Lung (tissue), 12 donors: ENCODE data around the gene CCHCR1. TPM values are rescaled to one million over a fixed set of nuclear protein-coding genes. Genes with fewer than 3 reads are reported as not detected.
A peak's percentile ranks its signal among the peaks of the same experiment; 100 is the strongest.
"Not testable (repeated sequence)": the region's sequence is repeated elsewhere in the genome, so short reads cannot be mapped to it uniquely, and the experiment has no call there.

Experiments used
- ATAC-seq: fragments of 200-7000 bp; cut with Tn5 transposase; one replicate; pipeline ENCODE4 v1.9.1; 2020; ENCODE audit warnings: moderate number of reproducible peaks; ENCODE audit not compliant: insufficient read depth, low FRiP score
- DNase-seq, 3 donors: peaks; one replicate each; pipeline ENCODE4 v3.0.0-alpha.2; 2013 to 2017
- H3K27ac ChIP-seq, 2 donors: one replicate each; pipeline ENCODE4 v1.5.1; 2013; ENCODE audit warnings: mild to moderate bottlenecking in 2 of 2, moderate library complexity in 2 of 2, control low read depth in 1 of 2, inconsistent platforms in 1 of 2, low read depth in 1 of 2, low read length in 1 of 2
- H3K27me3 ChIP-seq, 3 donors: one replicate each; pipeline ENCODE4 v1.5.1; 2013; ENCODE audit warnings: low read length in 2 of 3; ENCODE audit not compliant: control insufficient read depth in 3 of 3, insufficient read depth in 3 of 3
- H3K36me3 ChIP-seq, 4 donors: one replicate each; pipeline ENCODE4 v1.5.1; 2013; ENCODE audit warnings: low read length in 4 of 4, mild to moderate bottlenecking in 1 of 4, moderate library complexity in 1 of 4; ENCODE audit not compliant: control insufficient read depth in 4 of 4, insufficient read depth in 4 of 4
- H3K4me1 ChIP-seq, 5 donors: one replicate each; pipeline ENCODE4 v1.5.1; 2013; ENCODE audit warnings: low read length in 5 of 5, mild to moderate bottlenecking in 2 of 5, moderate library complexity in 1 of 5; ENCODE audit not compliant: control insufficient read depth in 5 of 5, insufficient read depth in 5 of 5
- H3K4me3 ChIP-seq: one replicate; pipeline ENCODE4 v1.5.1; 2013; ENCODE audit warnings: mild to moderate bottlenecking, control low read depth, moderate library complexity
- H3K9ac ChIP-seq, 2 donors: one replicate each; pipeline ENCODE4 v1.5.1; 2013; ENCODE audit warnings: low read length in 2 of 2, control low read depth in 1 of 2; ENCODE audit not compliant: insufficient read depth in 1 of 2
- H3K9me3 ChIP-seq, 4 donors: one replicate each; pipeline ENCODE4 v1.5.1; 2013; ENCODE audit warnings: low read length in 3 of 4, mild to moderate bottlenecking in 1 of 4, moderate library complexity in 1 of 4; ENCODE audit not compliant: control insufficient read depth in 4 of 4, insufficient read depth in 3 of 4
- WGBS, 2 donors: extraction: QIAGEN DNeasy Blood & Tissue Kit; methylation state at CpG; one replicate each; pipeline ENCODE4 v1.1.7; 2013; 5-methylcytosine and 5-hydroxymethylcytosine counted together
- polyA plus RNA-seq, 2 donors: library from polyadenylated mRNA; stranded (reverse); fragments of 200-250 nt; gene quantifications; one replicate each; pipeline ENCODE4 v1.2.1, GENCODE V29; 2013
- total RNA-seq, 2 donors: library from RNA; depleted of rRNA in 1 of 2; stranded (reverse); fragments of >200 nt in 1 of 2; gene quantifications; one replicate each; pipeline ENCODE4 v1.2.1, GENCODE V29; 2014 to 2021
- TF ChIP-seq, protein P1 (sequence below): IDR thresholded peaks from 2 replicates; pipeline ENCODE4 v1.5.1; 2012; ENCODE audit warnings: mild to moderate bottlenecking; ENCODE audit errors: control extremely low read depth, extremely low read depth
- donor health status: control.
- donor health status: control.
- donor health status: Bipolar disorder and iron deficiency.
- donor health status: healthy.
- donor health status: DM: yes; HTN: yes; CAD: no.

Gene CCHCR1
- total and polyA plus RNA-seq, 4 donors: 11.0 to 32.8 (median 17.2) TPM

DNA sequence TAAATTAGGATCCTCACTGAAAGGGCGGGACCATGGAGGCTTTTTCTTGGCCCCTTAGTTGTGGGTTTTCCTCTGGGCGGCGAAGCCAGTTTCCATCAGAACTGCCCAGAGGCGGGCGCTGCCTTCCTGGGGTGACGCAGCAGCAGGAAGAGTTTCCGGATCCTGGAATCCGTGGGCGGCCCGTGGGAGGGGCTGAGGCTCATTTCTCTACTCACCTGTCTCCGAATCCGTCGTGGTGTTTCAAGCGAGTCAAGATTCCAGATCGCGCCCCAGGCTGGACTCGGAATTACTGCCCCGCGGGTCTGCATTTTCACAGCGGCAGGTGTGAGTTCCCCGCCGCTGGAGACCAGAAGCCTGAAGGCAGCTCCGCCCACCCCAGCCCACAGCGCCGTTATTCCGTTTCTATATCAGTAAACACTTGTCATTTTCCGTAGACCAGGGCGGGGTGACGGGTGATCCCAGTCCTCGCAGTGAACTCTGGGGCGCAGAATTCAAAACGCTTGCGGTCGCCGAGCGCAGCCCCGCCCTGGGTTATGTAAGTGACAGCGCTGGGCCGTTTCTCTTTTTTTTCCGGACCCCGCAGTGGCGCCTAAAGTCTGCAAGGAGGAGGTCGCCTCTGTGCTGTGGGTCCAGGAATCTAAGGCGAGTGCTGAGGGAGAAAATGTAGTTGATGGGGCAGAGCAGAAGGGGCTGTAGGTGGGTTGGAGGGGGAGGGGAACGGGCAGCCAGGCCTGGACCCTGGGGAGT is 40.1 kb upstream of the CCHCR1 start:
- 0 to 1% methylated on average over 45 of the region's 45 CpGs for WGBS, 2 donors
- peak; percentile 83 for ATAC-seq

DNA sequence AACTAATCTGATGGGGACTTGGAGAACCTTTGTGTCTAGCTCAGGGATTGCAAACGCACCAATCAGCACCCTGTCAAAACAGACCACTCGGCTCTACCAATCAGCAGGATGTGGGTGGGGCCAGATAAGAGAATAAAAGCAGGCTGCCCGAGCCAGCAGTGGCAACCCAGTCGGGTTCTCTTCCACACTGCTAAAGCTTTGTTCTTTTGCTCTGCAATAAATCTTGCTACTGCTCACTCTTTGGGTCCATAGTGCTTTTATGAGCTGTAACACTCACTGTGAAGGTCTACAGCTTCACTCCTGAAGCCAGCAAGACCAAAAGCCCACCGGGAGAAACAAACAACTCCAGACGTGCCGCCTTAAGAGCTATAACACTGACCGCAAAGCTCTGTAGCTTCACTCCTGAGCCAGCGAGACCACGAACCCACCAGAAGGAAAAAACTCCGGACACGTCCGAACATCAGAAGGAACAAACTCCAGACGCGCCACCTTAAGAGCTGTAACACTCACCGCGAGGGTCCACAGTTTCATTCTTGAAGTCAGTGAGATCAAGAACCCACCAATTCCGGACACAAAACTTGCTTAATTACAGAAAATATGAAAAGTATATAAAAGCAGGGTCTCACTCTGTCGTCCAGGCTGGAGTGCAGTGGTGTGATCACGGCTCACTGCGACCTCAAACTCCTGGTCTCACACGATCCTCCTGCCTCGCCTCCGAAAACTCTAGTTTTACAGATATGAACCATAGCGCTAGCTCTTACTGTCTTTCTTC is 38.8 kb upstream of the CCHCR1 start:
- H3K4me1 ChIP-seq, H3K36me3 ChIP-seq, H3K4me3 ChIP-seq, H3K27me3 ChIP-seq, ATAC-seq, H3K9me3 ChIP-seq, DNase-seq: not testable (repeated sequence)
- Histone ChIP-seq H3K27ac (peak overlapping the region in 1 of 2 donors; percentile 98), H3K9ac (peak overlapping the region in 1 of 2 donors; percentile 78)
- 75 to 80% methylated on average over 25 of the region's 25 CpGs for WGBS, 2 donors

More for the DNA sequence above, 40.1 kb upstream of the CCHCR1 start:
- Histone ChIP-seq H3K27me3 (no peaks in the 10 kb centered on the region), H3K9me3 (peaks cover 0 to 3% (median 0%) of the 10 kb centered on the region in 4 donors), H3K4me1 (peaks cover 0 to 18% (median 0%) of the 10 kb centered on the region in 5 donors), H3K27ac (peak overlapping the region; percentile 94 to 98), H3K4me3 (peak overlapping the region; percentile 66), H3K36me3 (no peaks in the 10 kb centered on the region), H3K9ac (peak overlapping the region; percentile 46 to 78)
- TF ChIP-seq, protein P1, sequence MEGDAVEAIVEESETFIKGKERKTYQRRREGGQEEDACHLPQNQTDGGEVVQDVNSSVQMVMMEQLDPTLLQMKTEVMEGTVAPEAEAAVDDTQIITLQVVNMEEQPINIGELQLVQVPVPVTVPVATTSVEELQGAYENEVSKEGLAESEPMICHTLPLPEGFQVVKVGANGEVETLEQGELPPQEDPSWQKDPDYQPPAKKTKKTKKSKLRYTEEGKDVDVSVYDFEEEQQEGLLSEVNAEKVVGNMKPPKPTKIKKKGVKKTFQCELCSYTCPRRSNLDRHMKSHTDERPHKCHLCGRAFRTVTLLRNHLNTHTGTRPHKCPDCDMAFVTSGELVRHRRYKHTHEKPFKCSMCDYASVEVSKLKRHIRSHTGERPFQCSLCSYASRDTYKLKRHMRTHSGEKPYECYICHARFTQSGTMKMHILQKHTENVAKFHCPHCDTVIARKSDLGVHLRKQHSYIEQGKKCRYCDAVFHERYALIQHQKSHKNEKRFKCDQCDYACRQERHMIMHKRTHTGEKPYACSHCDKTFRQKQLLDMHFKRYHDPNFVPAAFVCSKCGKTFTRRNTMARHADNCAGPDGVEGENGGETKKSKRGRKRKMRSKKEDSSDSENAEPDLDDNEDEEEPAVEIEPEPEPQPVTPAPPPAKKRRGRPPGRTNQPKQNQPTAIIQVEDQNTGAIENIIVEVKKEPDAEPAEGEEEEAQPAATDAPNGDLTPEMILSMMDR: no peak
- DNase-seq: peak; percentile 79 to 86 (median 85)

GRCh38 chr6:31195308-31195979 is 37.8 kb upstream of the CCHCR1 start:
- 92 to 96% methylated on average over 25 to 41 of the region's 41 CpGs for WGBS, 2 donors
- not testable (repeated sequence) for H3K36me3 ChIP-seq, H3K9me3 ChIP-seq, DNase-seq, H3K27ac ChIP-seq, H3K4me3 ChIP-seq, ATAC-seq, H3K4me1 ChIP-seq, H3K9ac ChIP-seq, H3K27me3 ChIP-seq

GRCh38 chr6:31194061-31194834 is 36.6 kb upstream of the CCHCR1 start:
- Histone ChIP-seq H3K9me3 (no peaks in the 10 kb centered on the region), H3K9ac (peak overlapping the region in 1 of 2 donors; percentile 32), H3K4me1 (peaks cover 0 to 7% (median 0%) of the 10 kb centered on the region in 5 donors), H3K27me3 (no peaks in the 10 kb centered on the region), H3K36me3 (no peaks in the 10 kb centered on the region), H3K27ac (peak overlapping the region in 1 of 2 donors; percentile 65), H3K4me3 (no peak overlapping the region)
- peak in 2 of 3 donors; percentile 57 to 73 for DNase-seq
- WGBS, 2 donors: 43 to 45% methylated on average over 6 of the region's 6 CpGs
- TF ChIP-seq, protein P1: no peak
- no peak for ATAC-seq
